BJ (cell line): Measurements from ENCODE around the gene UBE2F. TPM values are rescaled to one million over a fixed set of nuclear protein-coding genes. Genes with fewer than 3 reads are reported as not detected.

Experiments used
- CTCF ChIA-PET: fragments of 350-600 bp; formaldehyde crosslinking; extraction: SDS; loops from one replicate; lab custom pipeline; 2021; ENCODE audit warnings: antibody characterized with exemption, inconsistent platforms; lab: Yijun Ruan, JAX
- POLR2A ChIA-PET: fragments of 300-600 bp; sonication (Branson Sonifier 250); formaldehyde crosslinking; extraction: SDS; loops from one replicate; lab custom pipeline; 2021; ENCODE audit warnings: antibody characterized with exemption; lab: Charles Lee
- DNase-seq: peaks from one replicate; pipeline ENCODE4 v3.0.0-alpha.2; 2011; ENCODE audit warnings: low read depth
- H3K27me3 ChIP-seq: 2 replicates; pipeline ENCODE4 v1.6.0; 2011; ENCODE audit warnings: low read length; ENCODE audit not compliant: control insufficient read depth, insufficient read depth
- H3K36me3 ChIP-seq: 2 replicates; pipeline ENCODE4 v1.5.1; 2011; ENCODE audit warnings: low read length; ENCODE audit not compliant: control insufficient read depth, insufficient read depth
- H3K4me3 ChIP-seq: 2 replicates; pipeline ENCODE4 v1.5.1; 2011; ENCODE audit warnings: low read depth, mild to moderate bottlenecking, control low read depth, low read length
- polyA plus RNA-seq: library from polyadenylated mRNA; depleted of rRNA; stranded (reverse); fragments of >200 nt; gene quantifications from 2 replicates; pipeline ENCODE4 v1.2.3, GENCODE V29; 2011
- TF ChIP-seq, protein P1 (sequence below): IDR thresholded peaks from 2 replicates; pipeline ENCODE4 v1.5.1; 2011; ENCODE audit warnings: low read depth, mild to moderate bottlenecking, control low read depth, inconsistent platforms, low read length, moderate library complexity; ENCODE audit not compliant: insufficient read depth

Gene UBE2F
- polyA plus RNA-seq, 1 experiment: 47.9 TPM

DNA sequence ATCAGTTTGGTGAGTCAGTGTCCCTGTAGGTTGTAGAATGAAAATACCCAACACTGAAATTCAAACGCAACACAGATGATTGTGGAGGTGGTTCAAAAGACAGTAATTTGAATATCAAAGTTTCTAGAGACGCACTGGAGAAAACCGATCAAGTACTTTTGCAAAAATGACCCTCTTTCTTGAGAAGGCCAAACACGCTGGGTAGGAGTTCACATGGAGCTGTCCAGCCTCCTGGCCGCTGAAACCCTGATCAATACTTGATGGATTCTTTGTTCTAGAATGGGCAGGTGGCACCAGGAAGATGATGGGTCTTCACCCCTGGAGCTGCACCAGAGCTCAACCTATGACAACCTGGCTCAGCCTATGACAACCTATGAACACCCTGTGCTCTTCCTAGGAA, 39.7 kb upstream of the UBE2F start:
- DNase-seq: no peak
- Histone ChIP-seq H3K36me3 (no peaks in the 10 kb centered on the region), H3K27me3 (no peaks in the 10 kb centered on the region; the same call in 1 of the 2 replicates), H3K4me3 (no peak overlapping the region)
- TF ChIP-seq, protein P1, sequence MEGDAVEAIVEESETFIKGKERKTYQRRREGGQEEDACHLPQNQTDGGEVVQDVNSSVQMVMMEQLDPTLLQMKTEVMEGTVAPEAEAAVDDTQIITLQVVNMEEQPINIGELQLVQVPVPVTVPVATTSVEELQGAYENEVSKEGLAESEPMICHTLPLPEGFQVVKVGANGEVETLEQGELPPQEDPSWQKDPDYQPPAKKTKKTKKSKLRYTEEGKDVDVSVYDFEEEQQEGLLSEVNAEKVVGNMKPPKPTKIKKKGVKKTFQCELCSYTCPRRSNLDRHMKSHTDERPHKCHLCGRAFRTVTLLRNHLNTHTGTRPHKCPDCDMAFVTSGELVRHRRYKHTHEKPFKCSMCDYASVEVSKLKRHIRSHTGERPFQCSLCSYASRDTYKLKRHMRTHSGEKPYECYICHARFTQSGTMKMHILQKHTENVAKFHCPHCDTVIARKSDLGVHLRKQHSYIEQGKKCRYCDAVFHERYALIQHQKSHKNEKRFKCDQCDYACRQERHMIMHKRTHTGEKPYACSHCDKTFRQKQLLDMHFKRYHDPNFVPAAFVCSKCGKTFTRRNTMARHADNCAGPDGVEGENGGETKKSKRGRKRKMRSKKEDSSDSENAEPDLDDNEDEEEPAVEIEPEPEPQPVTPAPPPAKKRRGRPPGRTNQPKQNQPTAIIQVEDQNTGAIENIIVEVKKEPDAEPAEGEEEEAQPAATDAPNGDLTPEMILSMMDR: no peak
- POLR2A ChIA-PET: interaction anchor here (0.7 kb wide), 1 partner anchor 589 kb away, joined by 3 read pairs; no protein-coding TSS in a partner anchor
- CTCF ChIA-PET: no interaction called here

DNA sequence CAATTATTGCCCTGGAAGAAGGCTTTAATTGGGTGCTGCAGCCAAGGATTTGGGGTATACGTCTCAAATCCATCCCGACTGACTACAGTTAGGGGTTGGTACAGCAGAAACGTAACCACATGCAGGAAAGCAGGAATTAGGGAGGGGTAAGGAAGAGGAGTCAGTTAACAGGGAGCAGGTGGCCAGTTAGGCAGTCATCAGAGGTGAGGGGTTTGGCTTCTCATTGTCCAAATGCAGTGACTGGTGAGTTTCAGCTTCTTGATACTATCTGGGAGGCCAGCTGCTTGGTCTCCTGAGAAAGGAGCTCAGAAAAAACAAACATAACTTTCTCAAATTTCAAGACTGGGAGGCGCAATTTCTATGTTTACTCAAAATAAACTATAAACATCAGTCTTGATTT, 38.8 kb upstream of the UBE2F start:
- Histone ChIP-seq H3K36me3 (no peaks in the 10 kb centered on the region), H3K27me3 (no peaks in the 10 kb centered on the region; the same call in 1 of the 2 replicates), H3K4me3 (no peak overlapping the region)
- ChIA-PET CTCF (no interaction called here), POLR2A (no interaction called here)
- no peak for DNase-seq
- TF ChIP-seq, protein P1: no peak

DNA sequence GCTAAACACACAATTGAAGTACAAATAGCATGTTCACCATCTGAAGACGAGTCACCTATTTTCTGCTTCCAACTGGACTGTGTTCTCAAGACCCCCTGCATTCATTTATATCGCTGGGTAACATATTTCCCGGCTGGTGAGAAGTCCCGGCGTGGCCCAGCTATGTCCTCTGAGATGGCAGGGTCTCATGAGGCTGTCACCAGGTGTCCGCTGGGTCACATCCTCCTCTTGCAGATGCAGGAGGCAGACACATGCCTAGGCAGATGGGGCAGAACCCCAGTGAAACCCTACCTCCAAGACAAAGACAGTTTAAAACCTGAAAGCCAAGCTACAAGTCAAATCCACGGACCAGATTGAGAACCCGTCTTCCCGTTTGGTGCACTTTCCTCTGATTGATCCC, 36.8 kb upstream of the UBE2F start:
- no peak overlapping the region for H3K4me3 ChIP-seq
- ChIA-PET CTCF (no interaction called here), POLR2A (no interaction called here)
- DNase-seq: no peak
- H3K27me3 ChIP-seq: no peaks in the 10 kb centered on the region; the same call in 1 of the 2 replicates
- no peaks in the 10 kb centered on the region for H3K36me3 ChIP-seq
- TF ChIP-seq, protein P1: no peak

DNA sequence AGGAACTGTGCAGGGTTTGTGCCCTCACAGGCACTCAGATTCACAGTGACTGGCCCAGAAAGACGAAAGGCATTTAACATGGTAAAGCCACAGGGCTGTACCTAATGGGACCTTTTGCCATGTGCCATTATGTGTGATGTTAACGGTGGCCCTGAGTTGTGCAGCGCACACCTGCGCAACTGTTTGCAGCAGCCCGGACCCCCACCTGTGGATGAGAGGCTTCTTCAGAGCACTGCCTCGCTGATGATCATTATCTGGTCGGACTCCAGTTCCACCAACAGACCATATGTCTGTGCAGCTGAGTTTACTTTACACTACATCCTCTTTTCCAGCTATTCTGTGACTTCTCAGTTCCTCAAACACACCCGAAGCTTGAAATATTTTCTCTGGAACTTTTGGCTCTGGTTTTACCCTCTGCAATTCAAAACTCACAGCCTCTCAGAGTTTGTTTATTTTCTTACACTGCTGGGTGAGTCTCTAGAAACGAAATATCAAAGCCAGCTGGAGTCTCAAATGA, 35.6 kb upstream of the UBE2F start:
- ChIA-PET POLR2A (interaction anchor here (0.5 kb wide), 1 partner anchor 235 kb away, joined by 3 read pairs; no protein-coding TSS in a partner anchor), CTCF (interaction anchor here (1.1 to 2.8 kb wide), 3 partner anchors 8 to 332 kb away, joined by 3 to 9 read pairs (median 6); no protein-coding TSS in a partner anchor)
- Histone ChIP-seq H3K36me3 (no peaks in the 10 kb centered on the region), H3K4me3 (no peak overlapping the region), H3K27me3 (no peaks in the 10 kb centered on the region; the same call in 1 of the 2 replicates)
- TF ChIP-seq, protein P1: no peak
- peak; percentile 62 for DNase-seq

DNA sequence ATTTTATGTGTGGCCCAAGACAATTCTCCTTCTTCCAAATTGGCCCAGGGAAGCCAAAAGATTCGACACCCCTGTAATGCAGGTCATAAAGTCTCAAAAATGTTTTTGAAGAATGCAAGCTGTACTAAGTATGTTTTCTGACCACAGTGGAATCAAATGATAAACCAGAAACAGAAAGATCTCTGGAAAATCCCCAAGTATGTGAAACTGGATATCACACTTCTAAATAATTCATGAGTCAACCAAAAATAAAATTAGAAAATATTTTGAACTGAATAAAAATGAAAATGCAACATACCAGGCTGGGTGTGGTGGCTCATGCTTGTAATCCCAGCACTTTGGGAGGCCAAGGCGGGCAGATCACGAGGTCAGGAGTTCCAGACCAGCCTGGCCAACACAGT, 34.1 kb upstream of the UBE2F start:
- ChIA-PET POLR2A (interaction anchor here (0.7 kb wide), 1 partner anchor 61 kb away, joined by 4 read pairs; no protein-coding TSS in a partner anchor), CTCF (interaction anchor here (1.1 to 2.8 kb wide), 3 partner anchors 9 to 74 kb away, joined by 3 to 9 read pairs (median 4); no protein-coding TSS in a partner anchor)
- TF ChIP-seq, protein P1: no peak
- no peak overlapping the region for H3K4me3 ChIP-seq
- H3K36me3 ChIP-seq: no peaks in the 10 kb centered on the region
- no peaks in the 10 kb centered on the region; the same call in 1 of the 2 replicates for H3K27me3 ChIP-seq
- DNase-seq: peak; percentile 89
